NCI-H774 (cell line): ENCODE results near the gene ARFIP1.
"Not testable (repeated sequence)": the region's sequence is repeated elsewhere in the genome, so short reads cannot be mapped to it uniquely, and the experiment has no call there.

Experiments used
- DNase-seq: peaks from one replicate; lab custom pipeline; 2025; lab: John Stamatoyannopoulos, UW

Gene ARFIP1

GRCh38 chr4:152785639-152786615 is 6.2 kb downstream of the ARFIP1 start:
- DNase-seq: no peak

- DNase-seq: no peak
Observed at GRCh38 chr4:152786627-152787026, 6.9 kb downstream of the ARFIP1 start.

GRCh38 chr4:152795891-152796290 is 16.1 kb downstream of the ARFIP1 start:
- no peak for DNase-seq

GRCh38 chr4:152803541-152803940 is 23.8 kb downstream of the ARFIP1 start:
- DNase-seq: no peak

- no peak for DNase-seq
Observed at GRCh38 chr4:152805071-152805650, 25.4 kb downstream of the ARFIP1 start.

GRCh38 chr4:152805818-152806217 is 26.1 kb downstream of the ARFIP1 start:
- DNase-seq: no peak

GRCh38 chr4:152806501-152807125 is 26.9 kb downstream of the ARFIP1 start:
- DNase-seq: no peak

GRCh38 chr4:152807294-152807829 is 27.6 kb downstream of the ARFIP1 start:
- no peak for DNase-seq

GRCh38 chr4:152808670-152809069 is 28.9 kb downstream of the ARFIP1 start:
- DNase-seq: no peak

- DNase-seq: no peak
Observed at GRCh38 chr4:152810715-152811287, 31.0 kb downstream of the ARFIP1 start.

GRCh38 chr4:152815078-152815477 is 35.3 kb downstream of the ARFIP1 start:
- no peak for DNase-seq

- no peak for DNase-seq
Observed at GRCh38 chr4:152817331-152817730, 37.6 kb downstream of the ARFIP1 start.

- no peak for DNase-seq
Observed at GRCh38 chr4:152819026-152819645, 39.4 kb downstream of the ARFIP1 start.

GRCh38 chr4:152820073-152820472 is 40.3 kb downstream of the ARFIP1 start:
- no peak for DNase-seq

- DNase-seq: no peak
Observed at GRCh38 chr4:152822323-152822722, 42.6 kb downstream of the ARFIP1 start.

- no peak for DNase-seq
Observed at GRCh38 chr4:152824561-152824960, 44.8 kb downstream of the ARFIP1 start.

- no peak for DNase-seq
Observed at GRCh38 chr4:152825336-152825735, 45.6 kb downstream of the ARFIP1 start.

- no peak for DNase-seq
Observed at GRCh38 chr4:152828122-152828521, 48.4 kb downstream of the ARFIP1 start.

GRCh38 chr4:152831416-152831815 is 51.7 kb downstream of the ARFIP1 start:
- DNase-seq: no peak

GRCh38 chr4:152836936-152837335 is 57.2 kb downstream of the ARFIP1 start:
- no peak for DNase-seq

- not testable (repeated sequence) for DNase-seq
Observed at GRCh38 chr4:152839729-152840128, 60.0 kb downstream of the ARFIP1 start.
